CD1c-positive myeloid dendritic cell (primary cell): ENCODE results near the gene IGSF21.

Experiments
- DNase-seq: peaks from one replicate; pipeline ENCODE4 v3.0.0-alpha.2; 2016; ENCODE audit errors: extremely low spot score

The IGSF21 gene

DNA sequence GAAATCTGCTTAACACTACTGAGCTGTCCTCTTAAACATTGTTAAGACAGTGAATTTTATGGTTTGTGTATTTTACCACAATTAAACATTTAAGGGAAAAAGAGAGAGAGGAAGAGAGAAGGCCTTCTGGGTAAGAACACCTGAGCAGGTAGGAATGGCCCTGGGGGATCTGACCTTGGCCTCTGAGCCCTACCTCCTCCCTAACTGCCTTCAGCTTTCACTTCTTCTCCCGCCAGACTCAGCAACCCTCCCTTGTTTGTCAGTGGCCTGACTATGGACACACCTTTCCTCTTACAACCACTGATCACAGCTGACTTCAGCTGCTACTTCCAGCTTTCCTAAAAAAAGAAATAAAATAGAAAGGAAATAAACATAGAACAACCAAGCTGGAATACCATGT lies 13.5 kb upstream of the IGSF21 start:
- DNase-seq = no peak

- no peak for DNase-seq
Observed at GRCh38 chr1:18097206-18097605, 10.4 kb upstream of the IGSF21 start.

- no peak for DNase-seq
Observed at GRCh38 chr1:18099026-18099425, 8.6 kb upstream of the IGSF21 start.

DNA sequence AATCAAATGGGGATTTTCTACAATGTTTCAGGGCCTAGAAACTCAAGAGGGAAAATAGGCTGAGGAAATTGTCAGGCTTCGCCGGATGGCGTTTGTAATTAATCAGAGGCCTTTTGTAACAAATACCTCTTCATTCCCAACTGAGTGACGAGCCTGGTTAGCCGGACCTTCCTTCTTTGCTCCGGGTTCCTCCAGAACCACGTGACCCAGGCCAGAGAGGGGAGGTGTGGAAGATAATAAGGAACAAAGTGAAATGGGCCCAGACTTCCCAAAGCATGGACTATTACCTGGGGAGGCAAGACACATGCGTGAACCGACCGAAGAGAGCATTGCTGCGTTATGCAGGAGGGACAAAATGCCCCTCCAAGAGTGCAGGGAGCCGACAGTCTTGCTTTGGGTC lies 7.5 kb upstream of the IGSF21 start:
- DNase-seq = no peak

- peak; percentile 75 for DNase-seq
Observed at GRCh38 chr1:18100491-18101063, 7.0 kb upstream of the IGSF21 start.

- DNase-seq = no peak
Observed at GRCh38 chr1:18101508-18101907, 6.1 kb upstream of the IGSF21 start.

DNA sequence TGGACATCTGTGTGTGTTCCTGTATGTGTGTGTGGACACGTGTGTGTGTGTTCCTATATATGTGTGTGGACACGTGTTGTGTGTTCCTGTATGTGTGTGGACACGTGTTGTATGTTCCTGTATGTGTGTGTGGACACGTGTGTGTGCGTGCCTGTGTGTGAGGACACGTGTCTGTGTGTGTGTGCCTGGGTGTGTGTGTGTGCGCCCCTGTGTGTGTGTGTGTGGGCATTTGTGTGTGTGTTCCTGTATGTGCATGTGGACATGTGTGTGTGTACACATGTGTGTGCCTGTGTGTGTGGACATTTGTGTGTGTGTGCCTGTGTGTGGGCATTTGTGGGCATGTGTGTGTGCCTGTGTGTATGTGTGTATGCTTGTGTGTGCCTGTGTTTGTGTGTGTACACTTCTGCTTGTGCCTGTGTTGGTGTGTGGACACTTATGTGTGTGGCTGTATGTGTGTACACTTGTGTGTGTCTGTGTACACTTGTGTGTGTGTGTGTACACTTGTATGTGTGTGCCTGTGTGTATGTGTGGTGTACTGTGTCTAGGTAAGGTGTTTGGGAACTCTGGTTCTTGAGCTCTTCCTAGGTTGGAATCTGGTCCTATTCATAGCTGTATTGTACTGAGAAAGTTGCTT lies 3.7 kb upstream of the IGSF21 start:
- no peak for DNase-seq

GRCh38 chr1:18104546-18105100 lies 3.0 kb upstream of the IGSF21 start:
- DNase-seq = no peak

DNA sequence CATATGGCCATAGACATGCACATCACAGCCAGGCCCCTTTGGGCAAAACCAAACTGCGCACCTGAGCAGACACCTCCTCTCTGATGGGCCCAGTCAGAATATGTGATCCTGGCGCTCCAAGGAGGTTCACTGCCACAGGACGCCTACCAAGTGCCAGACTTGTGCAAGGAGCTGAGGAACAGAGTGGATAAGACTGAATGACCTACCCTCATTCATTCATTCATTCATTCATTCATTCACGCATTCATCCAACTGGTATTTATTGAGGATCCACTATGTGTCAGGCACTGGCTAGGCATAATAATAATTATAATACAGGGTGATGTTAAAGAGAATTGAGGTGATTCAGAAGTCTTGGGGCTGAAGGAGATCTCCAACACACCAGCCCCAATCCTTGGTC lies 2.4 kb upstream of the IGSF21 start:
- no peak for DNase-seq

DNA sequence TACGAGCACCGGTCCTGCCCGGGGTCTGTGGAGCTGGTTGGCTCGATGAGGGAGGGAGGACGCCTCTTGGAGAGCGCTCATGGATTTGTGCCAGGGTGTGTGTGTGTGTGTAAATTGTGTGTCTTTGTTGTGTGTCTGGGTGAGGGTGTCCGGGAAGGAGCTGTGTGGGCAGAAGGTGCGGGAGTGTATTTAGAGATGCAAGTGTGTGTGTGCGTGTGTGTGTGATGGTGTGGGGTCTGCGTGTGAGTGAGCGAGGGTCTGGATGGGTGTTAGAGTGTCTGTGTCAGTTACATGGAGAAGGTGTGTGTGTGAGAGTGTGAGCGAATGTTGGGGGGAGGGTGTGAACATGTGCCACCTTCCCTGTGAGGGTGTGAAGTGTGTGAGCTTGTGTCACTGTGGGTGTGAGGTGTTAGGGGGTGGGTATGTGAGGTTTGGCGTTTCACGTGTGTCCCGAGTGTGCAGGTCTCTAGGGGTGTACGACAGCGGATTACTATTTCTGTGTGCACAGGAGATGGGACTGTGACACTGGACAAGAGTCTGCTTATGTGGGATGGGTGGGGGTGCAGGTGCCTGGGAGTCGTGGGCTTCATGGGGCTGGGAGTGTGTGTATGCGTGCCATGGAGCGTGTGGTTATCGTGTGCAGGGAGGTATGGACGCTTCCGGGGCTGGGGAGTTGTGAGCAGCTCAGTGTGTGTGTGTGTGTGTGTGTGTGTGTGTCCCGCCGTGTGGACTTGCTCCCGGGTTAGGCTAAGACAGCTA lies 880 bp downstream of the IGSF21 start:
- no peak for DNase-seq

GRCh38 chr1:18109058-18109755 lies 1.6 kb downstream of the IGSF21 start:
- DNase-seq = no peak

GRCh38 chr1:18109756-18110597 lies 2.4 kb downstream of the IGSF21 start:
- DNase-seq = no peak

GRCh38 chr1:18110598-18110939 lies 3.0 kb downstream of the IGSF21 start:
- DNase-seq = no peak

GRCh38 chr1:18110968-18111367 lies 3.4 kb downstream of the IGSF21 start:
- no peak for DNase-seq

GRCh38 chr1:18111605-18112297 lies 4.2 kb downstream of the IGSF21 start:
- no peak for DNase-seq

DNA sequence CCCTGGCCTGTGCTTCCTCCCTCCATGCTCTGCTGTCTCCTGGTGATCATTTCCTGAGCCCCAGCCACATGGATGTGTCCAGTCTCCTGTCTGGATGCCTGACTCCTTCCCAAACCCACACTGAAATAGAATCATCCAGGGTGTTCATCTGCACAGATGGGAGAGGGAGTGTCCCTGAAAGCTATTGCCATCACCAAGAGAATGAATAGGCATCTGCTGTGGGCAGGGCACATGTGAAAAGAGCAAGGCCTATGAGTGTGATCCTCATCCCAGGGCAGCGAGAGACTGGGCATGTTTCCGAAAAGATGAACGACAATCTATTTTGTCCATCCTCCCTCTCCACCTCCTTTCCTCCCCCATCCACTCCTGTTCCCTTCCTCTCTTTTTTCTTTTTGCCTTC lies 5.0 kb downstream of the IGSF21 start:
- DNase-seq = no peak

GRCh38 chr1:18114726-18115410 lies 7.3 kb downstream of the IGSF21 start:
- DNase-seq = no peak

DNA sequence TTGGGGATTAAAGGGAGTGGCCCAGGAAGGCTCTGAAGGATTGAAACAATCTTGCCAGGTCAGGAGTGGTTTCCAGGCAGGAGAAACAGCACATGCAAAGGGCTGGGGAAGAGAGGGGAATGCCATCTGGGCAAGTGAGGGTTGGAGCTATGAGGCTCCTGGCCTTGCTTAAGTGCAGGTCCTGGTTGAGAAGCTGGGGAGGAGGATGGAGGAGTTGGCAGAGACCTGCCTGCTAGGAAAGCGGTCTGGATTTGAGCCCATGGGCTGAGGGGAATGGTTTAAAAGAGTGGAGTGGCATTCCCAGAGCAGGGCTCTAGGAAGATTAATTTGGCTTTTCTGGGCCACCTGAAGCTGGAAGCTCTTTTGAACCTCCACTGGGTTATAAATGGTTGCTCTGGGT lies 9.2 kb downstream of the IGSF21 start:
- no peak for DNase-seq

DNA sequence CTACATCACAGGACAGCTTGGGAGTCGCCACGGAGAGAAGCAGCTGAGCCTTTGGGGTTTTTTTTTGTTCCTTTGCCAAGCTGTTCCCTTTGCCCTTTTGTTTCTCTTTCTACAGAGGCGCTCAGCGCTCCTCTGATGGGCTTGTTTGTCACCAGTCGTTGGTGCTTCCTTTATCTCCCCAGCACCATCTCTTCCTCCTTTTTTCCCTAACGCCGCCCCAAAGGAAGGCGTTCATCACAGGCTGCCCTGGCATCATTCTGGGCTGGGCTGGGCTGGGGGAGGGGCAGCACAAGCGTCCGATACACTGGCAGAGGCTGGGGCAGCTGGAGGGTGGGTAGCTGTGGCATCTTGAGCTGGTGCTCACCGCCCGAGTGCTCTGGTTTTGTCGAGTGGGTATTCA lies 10.5 kb downstream of the IGSF21 start:
- no peak for DNase-seq

DNA sequence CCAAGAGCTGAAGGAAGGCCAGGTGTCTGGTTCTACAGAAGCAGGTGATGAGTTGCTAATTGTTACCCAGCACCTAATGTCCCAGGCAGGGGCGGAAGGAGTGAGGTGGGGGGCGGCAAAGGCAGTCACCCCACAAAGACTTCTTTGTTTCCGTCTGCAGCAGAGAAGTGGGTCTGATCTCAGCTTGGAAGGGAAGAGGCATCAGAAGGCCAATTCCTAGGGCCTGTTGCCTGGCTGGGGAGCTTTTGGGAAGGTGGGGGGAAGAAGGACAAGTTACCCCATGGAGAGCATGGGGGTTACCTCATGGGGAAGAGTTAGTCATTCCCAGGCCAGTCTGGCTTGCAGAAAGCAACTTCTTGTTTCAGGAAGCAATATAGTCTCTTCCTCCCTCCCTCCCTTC lies 10.9 kb downstream of the IGSF21 start:
- no peak for DNase-seq
